ENCODE data around the gene CNKSR3. TPM values are rescaled to one million over a fixed set of nuclear protein-coding genes. Genes with fewer than 3 reads are reported as not detected.

Gene CNKSR3
- polyA plus RNA-seq, 1 donor from 2014 or later, result 3.0 TPM

- H2AFZ ChIP-seq (ENCODE audit: low read depth, low read length), result no peak overlapping the region
- H3K27ac ChIP-seq (ENCODE audit: low read length), result no peak overlapping the region
- no peaks in the 10 kb centered on the region for H3K79me2 ChIP-seq (replicated peaks; ENCODE audit: insufficient read depth, low read length)
- TF ChIP-seq REST (IDR thresholded peaks at IDR 0.05; ENCODE audit: borderline replicate concordance) (no peak), EP300 (conservative IDR thresholded peaks at IDR 0.05; ENCODE audit: poor library complexity, severe bottlenecking) (no peak), POLR2AphosphoS5 (IDR thresholded peaks at IDR 0.05) (no peak), MXI1 (conservative IDR thresholded peaks at IDR 0.05; ENCODE audit: poor library complexity, severe bottlenecking) (no peak), TAF1 (IDR thresholded peaks at IDR 0.05; ENCODE audit: low read depth) (no peak), EZH2 (IDR thresholded peaks at IDR 0.05; ENCODE audit: borderline replicate concordance, insufficient read depth, low read length, poor library complexity, severe bottlenecking) (no peak), RAD21 (conservative IDR thresholded peaks at IDR 0.05) (no peak), SMC3 (conservative IDR thresholded peaks at IDR 0.05; ENCODE audit: poor library complexity) (no peak)
- TF ChIP-seq, protein P1, sequence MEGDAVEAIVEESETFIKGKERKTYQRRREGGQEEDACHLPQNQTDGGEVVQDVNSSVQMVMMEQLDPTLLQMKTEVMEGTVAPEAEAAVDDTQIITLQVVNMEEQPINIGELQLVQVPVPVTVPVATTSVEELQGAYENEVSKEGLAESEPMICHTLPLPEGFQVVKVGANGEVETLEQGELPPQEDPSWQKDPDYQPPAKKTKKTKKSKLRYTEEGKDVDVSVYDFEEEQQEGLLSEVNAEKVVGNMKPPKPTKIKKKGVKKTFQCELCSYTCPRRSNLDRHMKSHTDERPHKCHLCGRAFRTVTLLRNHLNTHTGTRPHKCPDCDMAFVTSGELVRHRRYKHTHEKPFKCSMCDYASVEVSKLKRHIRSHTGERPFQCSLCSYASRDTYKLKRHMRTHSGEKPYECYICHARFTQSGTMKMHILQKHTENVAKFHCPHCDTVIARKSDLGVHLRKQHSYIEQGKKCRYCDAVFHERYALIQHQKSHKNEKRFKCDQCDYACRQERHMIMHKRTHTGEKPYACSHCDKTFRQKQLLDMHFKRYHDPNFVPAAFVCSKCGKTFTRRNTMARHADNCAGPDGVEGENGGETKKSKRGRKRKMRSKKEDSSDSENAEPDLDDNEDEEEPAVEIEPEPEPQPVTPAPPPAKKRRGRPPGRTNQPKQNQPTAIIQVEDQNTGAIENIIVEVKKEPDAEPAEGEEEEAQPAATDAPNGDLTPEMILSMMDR (IDR thresholded peaks at IDR 0.05; ENCODE audit: poor library complexity, severe bottlenecking), result no peak
- no peak overlapping the region for H3K9ac ChIP-seq (ENCODE audit: low read length)
- H4K20me1 ChIP-seq (ENCODE audit: insufficient read depth), result no peaks in the 10 kb centered on the region
- no peaks in the 10 kb centered on the region for H3K36me3 ChIP-seq (ENCODE audit: insufficient read depth, low read length)
- no peaks in the 10 kb centered on the region for H3K27me3 ChIP-seq (ENCODE audit: insufficient read depth, low read depth, low read length)
- no peaks in the 10 kb centered on the region for H3F3A ChIP-seq (ENCODE audit: insufficient read depth, low read length, poor library complexity, severe bottlenecking)
- H3K9me2 ChIP-seq (ENCODE audit: insufficient read depth, low read length), result no peaks in the 10 kb centered on the region
- H3K9me3 ChIP-seq (ENCODE audit: low read length), result no peaks in the 10 kb centered on the region
- no peak overlapping the region for H3K4me3 ChIP-seq (ENCODE audit: low read length)
- H3K4me2 ChIP-seq (ENCODE audit: low read length), result no peak overlapping the region
These were observed 4.0 kb upstream of the CNKSR3 start for GRCh38 chr6:154514481-154514880.

DNA sequence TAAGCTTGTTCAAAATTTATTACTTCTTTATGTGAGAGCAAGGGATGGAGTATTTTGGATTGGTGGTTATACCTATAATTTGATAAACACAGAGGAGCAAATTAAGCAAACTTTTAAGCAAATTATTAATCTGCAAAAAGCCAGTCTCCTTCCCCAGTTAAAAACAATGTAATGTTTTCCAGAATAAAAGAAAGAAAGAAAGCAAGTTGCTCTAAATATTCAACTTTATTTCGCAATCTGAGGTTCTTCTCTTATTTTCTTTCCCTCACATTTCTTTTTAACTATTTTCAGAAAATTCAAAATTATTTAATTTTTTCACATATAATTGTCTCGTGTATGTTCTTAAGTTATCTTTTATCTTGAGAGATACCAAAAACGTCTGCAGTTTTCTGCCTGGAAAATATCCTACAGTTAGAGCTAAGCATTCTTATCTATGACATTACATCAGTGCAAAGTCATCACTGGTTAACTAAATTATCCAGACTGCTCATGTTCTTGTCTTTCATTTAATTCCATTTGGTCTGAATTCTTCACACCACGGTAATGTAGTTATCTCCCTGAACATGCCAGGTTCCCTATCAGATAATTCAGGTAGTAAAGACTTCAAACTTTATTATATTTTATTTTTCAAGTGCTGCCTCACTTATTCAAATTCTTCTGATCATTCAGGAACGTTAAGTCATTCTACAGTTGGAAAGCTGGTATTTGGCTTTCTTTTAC, 3.3 kb upstream of the CNKSR3 start:
- no peaks in the 10 kb centered on the region for H3K9me2 ChIP-seq (ENCODE audit: insufficient read depth, low read length)
- H2AFZ ChIP-seq (ENCODE audit: low read depth, low read length), result no peak overlapping the region
- no peak for TF ChIP-seq SMC3 (conservative IDR thresholded peaks at IDR 0.05; ENCODE audit: poor library complexity)
- TF ChIP-seq, protein P1 (IDR thresholded peaks at IDR 0.05; ENCODE audit: poor library complexity, severe bottlenecking), result no peak
- TF ChIP-seq EP300 (conservative IDR thresholded peaks at IDR 0.05; ENCODE audit: poor library complexity, severe bottlenecking), result no peak
- TF ChIP-seq RAD21 (conservative IDR thresholded peaks at IDR 0.05), result no peak
- no peak overlapping the region for H3K4me2 ChIP-seq (ENCODE audit: low read length)
- H3K9ac ChIP-seq (ENCODE audit: low read length), result no peak overlapping the region
- H3K27me3 ChIP-seq (ENCODE audit: insufficient read depth, low read depth, low read length), result no peaks in the 10 kb centered on the region
- no peak overlapping the region for H3K4me3 ChIP-seq (ENCODE audit: low read length)
- H3F3A ChIP-seq (ENCODE audit: insufficient read depth, low read length, poor library complexity, severe bottlenecking), result no peaks in the 10 kb centered on the region
- H3K36me3 ChIP-seq (ENCODE audit: insufficient read depth, low read length), result no peaks in the 10 kb centered on the region
- no peak overlapping the region for H3K27ac ChIP-seq (ENCODE audit: low read length)
- H4K20me1 ChIP-seq (ENCODE audit: insufficient read depth), result no peaks in the 10 kb centered on the region
- H3K9me3 ChIP-seq (ENCODE audit: low read length), result no peaks in the 10 kb centered on the region
- no peaks in the 10 kb centered on the region for H3K79me2 ChIP-seq (replicated peaks; ENCODE audit: insufficient read depth, low read length)

All from neural cell (in vitro differentiated cells).